Breast epithelium (tissue), 4 donors: ENCODE measurements around the gene KCNIP1. TPM values are rescaled to one million over a fixed set of nuclear protein-coding genes. Genes with fewer than 3 reads are reported as not detected.

Source experiments
- DNase-seq, 2 donors: peaks; one replicate each; pipeline ENCODE4 v3.0.0-alpha.2; 2019; ENCODE audit warnings: low spot score in 2 of 2
- H3K27ac ChIP-seq, 2 donors: fragments of 200-600 bp; sonication (generic) in 1 of 2; one replicate each; pipeline ENCODE4 v1.5.1; 2016 to 2019; ENCODE audit warnings: mild to moderate bottlenecking in 1 of 2
- H3K27me3 ChIP-seq, 2 donors: fragments of 200-600 bp; sonication (generic) in 1 of 2; one replicate each; pipeline versions ENCODE4 v1.5.1 to v1.6.0; 2017 to 2019; ENCODE audit warnings: control low read depth in 1 of 2, mild to moderate bottlenecking in 1 of 2
- H3K36me3 ChIP-seq: fragments of 200-600 bp; one replicate; pipeline ENCODE4 v1.5.1; 2019
- H3K4me1 ChIP-seq, 2 donors: fragments of 200-600 bp; sonication (generic); one replicate each; pipeline ENCODE4 v1.5.1; 2016 to 2019; ENCODE audit warnings: control low read depth in 1 of 2
- H3K4me3 ChIP-seq, 3 donors: fragments of 200-600 bp; sonication (generic); 1 replicate in 2 of 3; 2 replicates in 1 of 3; pipeline ENCODE4 v1.5.1; 2016 to 2019; ENCODE audit warnings: mild to moderate bottlenecking in 3 of 3, moderate library complexity in 2 of 3
- H3K9me3 ChIP-seq, 2 donors: fragments of 200-600 bp; sonication (generic) in 1 of 2; one replicate each; pipeline ENCODE4 v1.5.1; 2016 to 2019; ENCODE audit warnings: control low read depth in 1 of 2
- POLR2A ChIP-seq: fragments of 450-650 bp; IDR thresholded peaks from one replicate; pipeline ENCODE4 v1.6.1; 2016; ENCODE audit warnings: antibody characterized with exemption, mild to moderate bottlenecking, moderate library complexity
- POLR2AphosphoS5 ChIP-seq, 3 donors: sonication (generic); formaldehyde crosslinking; IDR thresholded peaks; one replicate each; pipeline ENCODE4 v1.6.1; 2017; ENCODE audit warnings: antibody characterized with exemption in 3 of 3
- intact Hi-C: fragments of 100-400 bp; cut with DNase I; formaldehyde crosslinking; loops from one replicate; pipeline ENCODE4 v1.15.1; 2023; ENCODE audit warnings: low total_unique reads
- total RNA-seq, 3 donors: library from RNA; depleted of rRNA; stranded (reverse); fragments of >200 nt; gene quantifications; one replicate each; pipeline ENCODE4 v1.1.0, GENCODE V29; 2016
- TF ChIP-seq, protein P1 (sequence below), 3 donors: fragments of 450-650 bp; IDR thresholded peaks; one replicate each; pipeline ENCODE4 v1.5.1; 2016 to 2017; ENCODE audit warnings: antibody characterized with exemption in 3 of 3, mild to moderate bottlenecking in 3 of 3, moderate library complexity in 3 of 3

Gene KCNIP1
- total RNA-seq, 3 donors from 2014 or later = 1.0 to 1.6 TPM; not detected in 1

DNA sequence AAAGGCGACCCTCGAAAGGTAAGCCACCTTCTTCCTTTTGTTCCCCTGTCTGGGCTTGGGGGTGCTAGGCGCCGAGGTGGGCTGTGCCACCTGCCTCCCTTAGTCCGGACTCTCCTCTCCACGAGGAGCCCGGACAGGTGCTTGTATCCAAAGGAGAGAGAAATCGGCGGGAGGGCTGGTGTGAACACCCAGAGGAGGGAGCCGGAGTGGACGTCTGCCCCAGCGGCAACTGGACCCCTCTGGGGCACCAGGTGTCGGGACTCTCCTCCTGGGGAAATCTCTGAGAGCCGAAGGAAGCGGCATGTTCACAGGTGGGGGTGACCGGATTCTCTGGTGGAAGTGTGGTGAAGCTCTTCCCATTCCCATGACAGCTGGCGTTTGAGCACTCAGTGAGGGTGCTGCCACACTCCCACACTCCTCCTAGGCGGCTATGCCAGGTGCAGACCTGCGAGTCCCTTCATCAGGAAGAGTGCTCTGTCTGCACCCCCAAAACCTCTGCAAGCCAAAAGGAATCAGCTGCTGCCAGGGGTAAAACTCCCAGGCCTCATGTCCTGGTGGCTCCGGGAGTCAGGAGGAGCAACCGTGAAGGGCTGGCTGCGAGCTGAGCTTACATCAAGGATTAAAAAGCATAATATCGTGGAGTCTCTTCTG lies 921 bp downstream of the KCNIP1 start:
- Histone ChIP-seq H3K27me3 (peaks cover 0 to 14% of the 10 kb centered on the region in 2 donors), H3K4me1 (no peaks in the 10 kb centered on the region), H3K4me3 (peak overlapping the region in 2 of 3 donors; percentile 47 to 67), H3K27ac (no peak overlapping the region), H3K9me3 (no peaks in the 10 kb centered on the region), H3K36me3 (no peaks in the 10 kb centered on the region)
- no peak for TF ChIP-seq POLR2AphosphoS5 (IDR thresholded peaks at IDR 0.05)
- TF ChIP-seq POLR2A = no peak
- DNase-seq = no peak
- intact Hi-C loops = no loop called here

GRCh38 chr5:170508036-170508435 lies 4.2 kb downstream of the KCNIP1 start:
- Histone ChIP-seq H3K27ac (no peak overlapping the region), H3K4me1 (no peaks in the 10 kb centered on the region), H3K4me3 (no peak overlapping the region), H3K36me3 (no peaks in the 10 kb centered on the region), H3K9me3 (no peaks in the 10 kb centered on the region), H3K27me3 (peaks cover 0 to 10% of the 10 kb centered on the region in 2 donors)
- intact Hi-C loops = no loop called here
- TF ChIP-seq, protein P1, sequence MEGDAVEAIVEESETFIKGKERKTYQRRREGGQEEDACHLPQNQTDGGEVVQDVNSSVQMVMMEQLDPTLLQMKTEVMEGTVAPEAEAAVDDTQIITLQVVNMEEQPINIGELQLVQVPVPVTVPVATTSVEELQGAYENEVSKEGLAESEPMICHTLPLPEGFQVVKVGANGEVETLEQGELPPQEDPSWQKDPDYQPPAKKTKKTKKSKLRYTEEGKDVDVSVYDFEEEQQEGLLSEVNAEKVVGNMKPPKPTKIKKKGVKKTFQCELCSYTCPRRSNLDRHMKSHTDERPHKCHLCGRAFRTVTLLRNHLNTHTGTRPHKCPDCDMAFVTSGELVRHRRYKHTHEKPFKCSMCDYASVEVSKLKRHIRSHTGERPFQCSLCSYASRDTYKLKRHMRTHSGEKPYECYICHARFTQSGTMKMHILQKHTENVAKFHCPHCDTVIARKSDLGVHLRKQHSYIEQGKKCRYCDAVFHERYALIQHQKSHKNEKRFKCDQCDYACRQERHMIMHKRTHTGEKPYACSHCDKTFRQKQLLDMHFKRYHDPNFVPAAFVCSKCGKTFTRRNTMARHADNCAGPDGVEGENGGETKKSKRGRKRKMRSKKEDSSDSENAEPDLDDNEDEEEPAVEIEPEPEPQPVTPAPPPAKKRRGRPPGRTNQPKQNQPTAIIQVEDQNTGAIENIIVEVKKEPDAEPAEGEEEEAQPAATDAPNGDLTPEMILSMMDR (IDR thresholded peaks at IDR 0.05) = no peak
- no peak for TF ChIP-seq POLR2AphosphoS5 (IDR thresholded peaks at IDR 0.05)
- no peak for DNase-seq

GRCh38 chr5:170508660-170509347 lies 5.0 kb downstream of the KCNIP1 start:
- intact Hi-C loops = no loop called here
- Histone ChIP-seq H3K27ac (no peak overlapping the region), H3K36me3 (no peaks in the 10 kb centered on the region), H3K4me3 (no peak overlapping the region), H3K9me3 (no peaks in the 10 kb centered on the region), H3K4me1 (no peaks in the 10 kb centered on the region), H3K27me3 (peaks cover 0 to 9% of the 10 kb centered on the region in 2 donors)
- TF ChIP-seq, protein P1 (IDR thresholded peaks at IDR 0.05) = no peak
- no peak for TF ChIP-seq POLR2AphosphoS5 (IDR thresholded peaks at IDR 0.05)
- no peak for DNase-seq

- DNase-seq = no peak
- Histone ChIP-seq H3K9me3 (no peaks in the 10 kb centered on the region), H3K27ac (no peak overlapping the region), H3K36me3 (no peaks in the 10 kb centered on the region), H3K4me1 (no peaks in the 10 kb centered on the region), H3K27me3 (peaks cover 0 to 5% of the 10 kb centered on the region in 2 donors), H3K4me3 (no peak overlapping the region)
- TF ChIP-seq, protein P1 (IDR thresholded peaks at IDR 0.05) = no peak
- TF ChIP-seq POLR2A (no peak), POLR2AphosphoS5 (IDR thresholded peaks at IDR 0.05) (no peak)
- intact Hi-C loops = no loop called here
These were observed 5.5 kb downstream of the KCNIP1 start for GRCh38 chr5:170509348-170509660.

DNA sequence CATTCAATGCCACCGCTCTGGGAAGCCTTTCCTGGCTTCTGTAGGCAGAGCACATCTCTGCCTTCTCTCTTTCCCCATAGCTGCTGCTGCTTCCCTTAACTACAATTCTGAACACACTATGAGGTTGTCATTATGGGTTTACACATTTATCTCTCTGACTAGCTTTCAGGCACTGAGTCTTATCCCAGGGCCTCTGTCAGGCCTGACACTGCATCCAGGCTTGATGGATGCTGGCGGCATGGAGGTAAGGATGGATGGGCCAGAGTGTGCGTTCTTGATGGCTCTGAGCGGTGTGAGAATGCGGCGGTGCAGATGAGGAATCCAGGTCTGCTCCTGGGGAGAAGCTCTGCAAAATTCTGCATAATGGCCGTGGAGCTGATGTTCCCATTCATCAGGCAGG lies 6.3 kb downstream of the KCNIP1 start:
- no peaks in the 10 kb centered on the region for H3K36me3 ChIP-seq
- H3K27ac ChIP-seq = no peak overlapping the region

More for the DNA sequence above, 6.3 kb downstream of the KCNIP1 start:
- Histone ChIP-seq H3K27me3 (no peaks in the 10 kb centered on the region), H3K9me3 (no peaks in the 10 kb centered on the region), H3K4me1 (no peaks in the 10 kb centered on the region), H3K4me3 (no peak overlapping the region)
- DNase-seq = no peak
- intact Hi-C loops = no loop called here
- TF ChIP-seq, protein P1 (IDR thresholded peaks at IDR 0.05) = no peak
- TF ChIP-seq POLR2AphosphoS5 (IDR thresholded peaks at IDR 0.05) (no peak), POLR2A (no peak)
